A549 (cell line): ENCODE results near the gene TMEM163. TPM values are rescaled to one million over a fixed set of nuclear protein-coding genes. Genes with fewer than 3 reads are reported as not detected.

Experiments
- ATAC-seq, 2 experiments: fragments of 200-7000 bp in 1 of 2; fragments of >200 bp in 1 of 2; cut with Nextera tagmentation in 1 of 2; cut with Tn5 transposase in 1 of 2; 3 replicates each; pipeline versions ENCODE4 v1.8.0 to v1.9.1; 2018 to 2020; ENCODE audit warnings: mild to moderate bottlenecking in 1 of 2, moderate library complexity in 1 of 2
- CTCF ChIA-PET: fragments of 300-600 bp; sonication (Branson Sonifier 250); formaldehyde crosslinking; extraction: SDS; loops from one replicate; lab custom pipeline; 2021; ENCODE audit warnings: antibody characterized with exemption, inconsistent platforms; lab: Yijun Ruan, JAX
- POLR2A ChIA-PET: fragments of 350-600 bp; formaldehyde crosslinking; extraction: SDS; loops from one replicate; lab custom pipeline; 2021; ENCODE audit warnings: antibody characterized with exemption, inconsistent platforms; lab: Yijun Ruan, JAX
- DNase-seq, 2 experiments: peaks; one replicate each; pipeline versions ENCODE4 v3.0.0 to v3.0.0-alpha.2; 2011 to 2016; ENCODE audit warnings: low read depth in 1 of 2, low spot score in 1 of 2
- FAIRE-seq: peaks from 2 replicates; lab custom pipeline; 2011; peaks lifted over from hg19 to GRCh38; lab: Jason Lieb, UNC
- H3K27ac ChIP-seq, 2 experiments: fragments of >200 bp; sonication (Bioruptor Twin); formaldehyde crosslinking; 3 replicates each; pipeline ENCODE4 v1.5.1; 2016 to 2017
- H3K4me1 ChIP-seq: fragments of >200 bp; sonication (Bioruptor Twin); formaldehyde crosslinking; 3 replicates; pipeline ENCODE4 v1.6.1; 2016
- H3K4me2 ChIP-seq: fragments of >200 bp; sonication (Bioruptor Twin); formaldehyde crosslinking; 3 replicates; pipeline ENCODE4 v1.6.1; 2016
- H3K4me3 ChIP-seq: fragments of >200 bp; sonication (Bioruptor Twin); formaldehyde crosslinking; 3 replicates; pipeline ENCODE4 v1.5.1; 2016
- H3K9me3 ChIP-seq: fragments of >200 bp; sonication (Bioruptor Twin); formaldehyde crosslinking; 3 replicates; pipeline ENCODE4 v1.6.1; 2016
- CBX2 ChIP-seq: fragments of 200-600 bp; sonication (generic); IDR thresholded peaks from 2 replicates; pipeline ENCODE4 v1.6.1; 2016; ENCODE audit warnings: low read depth, mild to moderate bottlenecking, borderline replicate concordance
- CEBPB ChIP-seq, 2 experiments: fragments of >200 bp in 1 of 2; sonication (Bioruptor Twin) in 1 of 2; formaldehyde crosslinking in 1 of 2; IDR thresholded peaks; 2 replicates each; pipeline ENCODE4 v1.6.1; 2012 to 2016
- EHF ChIP-seq: fragments of 250-450 bp; sonication (Bioruptor Pico); IDR thresholded peaks from 2 replicates; pipeline ENCODE4 v1.5.0; 2020; ENCODE audit warnings: mild to moderate bottlenecking
- EP300 ChIP-seq, 2 experiments: fragments of >200 bp; sonication (Bioruptor Twin); formaldehyde crosslinking; IDR thresholded peaks; 2 replicates in 1 of 2; 3 replicates in 1 of 2; pipeline ENCODE4 v1.6.1; 2016 to 2017
- FOSL2 ChIP-seq, 2 experiments: fragments of 450-650 bp in 1 of 2; fragments of >200 bp in 1 of 2; sonication (Bioruptor Twin) in 1 of 2; formaldehyde crosslinking; IDR thresholded peaks; 2 replicates each; pipeline versions ENCODE4 v1.5.0 to v1.6.1; 2016 to 2020; ENCODE audit warnings: mild to moderate bottlenecking in 1 of 2, moderate library complexity in 1 of 2
- GATA3 ChIP-seq: IDR thresholded peaks from 2 replicates; pipeline ENCODE4 v1.6.1; 2012; ENCODE audit warnings: borderline replicate concordance
- HEYL ChIP-seq: fragments of 250-450 bp; sonication (Bioruptor Pico); IDR thresholded peaks from 2 replicates; pipeline ENCODE4 v1.8.0; 2021; ENCODE audit warnings: mild to moderate bottlenecking, moderate library complexity
- HOXB5 ChIP-seq: fragments of 250-450 bp; sonication (Bioruptor Pico); IDR thresholded peaks from 2 replicates; pipeline ENCODE4 v1.5.0; 2020; ENCODE audit warnings: mild to moderate bottlenecking, moderate library complexity
- JUN ChIP-seq, 2 experiments: fragments of >200 bp; sonication (Bioruptor Twin); formaldehyde crosslinking; IDR thresholded peaks; 2 replicates in 1 of 2; 3 replicates in 1 of 2; pipeline ENCODE4 v1.6.1; 2016 to 2017
- MAFK ChIP-seq: fragments of 450-650 bp; IDR thresholded peaks from 2 replicates; pipeline ENCODE4 v1.6.1; 2014; ENCODE audit not compliant: partially characterized antibody
- PHF8 ChIP-seq: fragments of 200-600 bp; sonication (generic); IDR thresholded peaks from 2 replicates; pipeline ENCODE4 v1.6.1; 2016; ENCODE audit warnings: low read depth, mild to moderate bottlenecking, antibody characterized with exemption, moderate library complexity, borderline replicate concordance
- POLR2A ChIP-seq: IDR thresholded peaks from 2 replicates; pipeline ENCODE4 v1.6.1; 2012; ENCODE audit warnings: mild to moderate bottlenecking, low read length
- RARB ChIP-seq: fragments of 250-450 bp; sonication (Bioruptor Pico); IDR thresholded peaks from 2 replicates; pipeline ENCODE4 v1.8.0; 2021; ENCODE audit warnings: mild to moderate bottlenecking, moderate library complexity
- RNF2 ChIP-seq: fragments of 200-600 bp; sonication (generic); IDR thresholded peaks from 2 replicates; pipeline ENCODE4 v1.6.1; 2016; ENCODE audit warnings: low read depth, mild to moderate bottlenecking, antibody characterized with exemption, moderate library complexity, borderline replicate concordance
- SMC3 ChIP-seq: fragments of >200 bp; sonication (Bioruptor Twin); formaldehyde crosslinking; IDR thresholded peaks from 3 replicates; pipeline ENCODE4 v1.6.1; 2018; ENCODE audit warnings: inconsistent platforms
- SREBF2 ChIP-seq: fragments of 450-650 bp; IDR thresholded peaks from 2 replicates; pipeline ENCODE4 v1.6.1; 2014; ENCODE audit warnings: mild to moderate bottlenecking, moderate library complexity
- TP53 ChIP-seq: fragments of 250-450 bp; sonication (Bioruptor Pico); IDR thresholded peaks from 2 replicates; pipeline ENCODE4 v1.5.0; 2021; ENCODE audit warnings: mild to moderate bottlenecking, moderate library complexity
- ZC3H11A ChIP-seq: fragments of 450-650 bp; IDR thresholded peaks from 2 replicates; pipeline ENCODE4 v1.6.1; 2014; ENCODE audit warnings: antibody characterized with exemption, mild to moderate bottlenecking
- ZSCAN20 ChIP-seq: fragments of 250-450 bp; sonication (Bioruptor Pico); IDR thresholded peaks from 2 replicates; pipeline ENCODE4 v1.8.0; 2022; ENCODE audit warnings: mild to moderate bottlenecking, moderate library complexity
- WGBS: methylation state at CpG from one replicate; pipeline ENCODE4 v1.1.6; 2017; ENCODE audit errors: missing lambda C conversion rate; 5-methylcytosine and 5-hydroxymethylcytosine counted together
- polyA plus RNA-seq, 4 experiments: library from polyadenylated mRNA; depleted of rRNA in 3 of 4; stranded (reverse); fragments of >200 nt; fragmentation: RNase III in 1 of 4; extraction: RNeasy Plus Mini Kit Qiagen cat#74134 plus additional on column Dnase treatment in 1 of 4; gene quantifications; 2 replicates in 3 of 4; 3 replicates in 1 of 4; pipeline ENCODE4 v1.2.3, GENCODE V29; 2011 to 2017
- TF ChIP-seq, protein P1 (sequence below): fragments of 150-350 bp; IDR thresholded peaks from 2 replicates; pipeline ENCODE4 v1.6.1; 2014; ENCODE audit warnings: low read depth, mild to moderate bottlenecking, low read length
- TF ChIP-seq, protein P2 (sequence below): IDR thresholded peaks from 2 replicates; pipeline ENCODE4 v1.6.1; 2012; ENCODE audit warnings: low read depth, borderline replicate concordance

Gene TMEM163
- polyA plus RNA-seq, 2 of the 4 experiments (the other 2 are of a cell fraction), result not detected

DNA sequence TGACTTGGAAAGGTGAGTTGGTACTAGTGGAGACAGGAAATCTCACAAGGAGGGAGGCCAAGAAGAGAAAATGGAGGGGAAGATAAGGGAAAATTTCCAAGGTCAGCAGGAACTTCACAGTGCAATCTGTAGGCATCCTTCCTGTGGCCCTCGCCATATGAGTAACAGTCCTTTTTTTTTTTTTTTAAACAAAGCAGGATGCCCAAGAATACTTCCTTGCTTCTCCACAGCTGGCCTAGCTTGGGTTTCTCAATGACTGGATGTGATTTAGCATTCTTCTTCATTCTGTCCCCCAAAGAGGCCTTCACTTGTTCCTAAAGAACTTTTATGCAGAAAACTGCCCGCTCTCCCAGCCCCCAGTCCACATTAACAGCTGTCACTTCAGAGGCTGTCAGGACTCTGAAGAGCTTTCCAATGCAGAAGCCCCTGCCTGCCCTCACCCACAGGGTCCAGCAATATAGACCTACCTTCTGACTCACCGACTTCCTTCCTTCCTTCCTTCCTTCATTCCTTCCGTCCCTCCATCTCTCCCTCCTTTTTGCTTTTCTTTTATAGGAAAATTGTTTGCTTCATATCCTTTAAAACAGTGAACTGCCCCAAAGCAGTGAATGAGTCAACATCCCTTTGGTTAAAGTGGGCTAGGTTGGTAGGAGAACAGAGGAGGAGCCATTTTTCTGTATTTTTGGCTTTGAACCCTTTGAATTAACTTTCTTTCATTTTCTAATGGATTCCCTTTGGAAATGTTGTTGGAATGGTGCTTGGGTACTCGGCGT lies 292.9 kb downstream of the TMEM163 start (continued):
- TF ChIP-seq, protein P1, sequence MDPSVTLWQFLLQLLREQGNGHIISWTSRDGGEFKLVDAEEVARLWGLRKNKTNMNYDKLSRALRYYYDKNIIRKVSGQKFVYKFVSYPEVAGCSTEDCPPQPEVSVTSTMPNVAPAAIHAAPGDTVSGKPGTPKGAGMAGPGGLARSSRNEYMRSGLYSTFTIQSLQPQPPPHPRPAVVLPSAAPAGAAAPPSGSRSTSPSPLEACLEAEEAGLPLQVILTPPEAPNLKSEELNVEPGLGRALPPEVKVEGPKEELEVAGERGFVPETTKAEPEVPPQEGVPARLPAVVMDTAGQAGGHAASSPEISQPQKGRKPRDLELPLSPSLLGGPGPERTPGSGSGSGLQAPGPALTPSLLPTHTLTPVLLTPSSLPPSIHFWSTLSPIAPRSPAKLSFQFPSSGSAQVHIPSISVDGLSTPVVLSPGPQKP, result no peak

DNA sequence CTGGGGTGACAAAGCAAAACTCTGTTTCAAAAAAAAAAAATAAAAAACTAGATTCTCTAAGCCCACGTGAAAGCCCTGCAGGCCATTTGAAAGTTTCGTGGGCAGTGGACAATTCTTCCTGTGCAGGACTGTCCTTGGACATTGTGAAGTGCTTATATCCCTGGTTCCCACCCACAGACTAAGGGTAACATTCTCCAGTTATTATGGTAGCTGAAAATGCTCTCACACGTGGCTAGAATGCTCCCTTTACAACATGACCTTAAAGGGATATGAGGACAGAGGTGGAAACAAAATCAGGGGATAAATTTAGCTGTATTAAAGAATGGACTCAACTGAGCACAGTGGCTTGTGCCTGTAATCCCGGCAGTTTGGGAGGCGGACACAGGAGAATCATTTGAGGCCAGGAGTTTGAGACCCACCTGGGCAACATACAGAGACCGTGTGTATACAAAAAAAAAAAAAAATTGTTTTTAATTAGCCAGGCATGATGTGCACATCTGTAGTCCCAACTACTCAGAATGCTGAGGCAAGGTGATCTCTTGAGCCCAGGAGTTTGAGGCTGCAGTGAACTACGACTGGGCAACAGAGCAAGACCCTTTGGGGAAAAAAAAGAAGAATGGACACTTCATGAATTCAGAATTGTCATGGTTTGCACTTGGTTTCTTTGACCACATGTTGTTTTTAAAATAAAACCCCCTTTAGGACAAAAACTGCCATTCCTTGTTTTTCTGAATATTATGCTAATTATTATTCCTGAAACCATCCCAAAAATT lies 297.1 kb downstream of the TMEM163 start:
- FAIRE-seq (no peak), DNase-seq (no peak), ATAC-seq (no peak)
- Histone ChIP-seq H3K27ac (no peak overlapping the region), H3K4me1 (no peaks in the 10 kb centered on the region), H3K4me2 (no peak overlapping the region), H3K9me3 (no peaks in the 10 kb centered on the region), H3K4me3 (no peak overlapping the region)
- ChIA-PET POLR2A (no interaction called here), CTCF (interaction anchor here (1.3 to 1.8 kb wide), 3 partner anchors 9 to 30 kb away, joined by 3 to 7 read pairs (median 4); no protein-coding TSS in a partner anchor)
- TF ChIP-seq HEYL, result no peak
- no peak for TF ChIP-seq POLR2A
- TF ChIP-seq PHF8, result no peak
- no peak for TF ChIP-seq FOSL2 (IDR thresholded peaks at IDR 0.05)
- TF ChIP-seq FOSL2 (CRISPR knock-in tag; IDR thresholded peaks at IDR 0.05), result no peak
- TF ChIP-seq JUN (IDR thresholded peaks at IDR 0.05), result no peak
- TF ChIP-seq RARB, result no peak
- 82% methylated on average over 7 of the region's 7 CpGs for whole genome bisulfite sequencing

DNA sequence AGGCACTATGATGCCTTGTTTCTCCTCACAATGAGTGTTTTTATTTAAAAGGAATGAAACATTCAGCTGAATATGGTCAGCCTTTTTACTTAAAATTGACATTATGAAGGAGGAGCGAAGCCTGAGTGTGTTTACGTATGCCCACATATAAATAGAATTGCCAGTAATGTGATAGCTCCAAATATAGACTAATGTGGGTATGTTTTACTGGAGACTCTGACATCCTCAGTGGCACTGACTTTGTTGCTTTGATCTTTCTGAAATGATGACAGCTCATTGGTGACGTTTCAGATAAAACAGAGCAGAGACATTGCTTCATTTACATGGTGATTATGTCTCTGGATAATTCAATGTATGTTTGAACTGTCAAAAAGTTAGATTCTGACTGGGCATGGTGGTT lies 297.9 kb downstream of the TMEM163 start:
- Histone ChIP-seq H3K4me3 (no peak overlapping the region), H3K4me1 (no peaks in the 10 kb centered on the region), H3K27ac (no peak overlapping the region), H3K4me2 (no peak overlapping the region), H3K9me3 (no peaks in the 10 kb centered on the region)
- DNase-seq (no peak), ATAC-seq (no peak), FAIRE-seq (no peak)
- TF ChIP-seq EHF (CRISPR knock-in tag) (no peak), EP300 (IDR thresholded peaks at IDR 0.05) (no peak), GATA3 (no peak), SREBF2 (no peak), CEBPB (IDR thresholded peaks at IDR 0.05) (no peak), ZC3H11A (no peak), HOXB5 (no peak), ZSCAN20 (CRISPR knock-in tag) (no peak), MAFK (no peak)
- ChIA-PET POLR2A (no interaction called here), CTCF (interaction anchor here (1.3 to 1.8 kb wide), 3 partner anchors 8 to 30 kb away, joined by 3 to 7 read pairs (median 4); no protein-coding TSS in a partner anchor)
- WGBS, result 93% methylated on average over 3 of the region's 3 CpGs

DNA sequence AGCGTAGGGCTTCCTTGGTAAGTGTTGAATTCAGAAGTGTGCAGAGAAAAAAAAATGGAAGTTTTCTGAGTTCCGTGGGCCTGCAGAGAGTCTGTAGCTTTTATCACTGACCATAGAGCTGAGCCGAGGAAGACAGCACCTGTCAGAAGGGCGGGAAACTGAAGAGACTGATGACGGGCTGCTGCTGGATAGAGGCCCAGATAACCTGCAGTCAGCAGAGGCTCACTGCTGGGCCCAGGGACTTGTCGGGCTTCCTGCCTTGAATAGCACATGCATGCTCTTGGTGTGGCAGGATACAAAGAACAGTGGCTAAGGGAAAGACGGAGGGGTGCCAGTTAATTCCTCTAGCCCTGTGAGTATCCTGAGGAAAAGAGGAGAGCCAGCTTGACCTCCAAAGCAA lies 298.5 kb downstream of the TMEM163 start:
- H3K27ac ChIP-seq, result no peak overlapping the region
- no peak for ATAC-seq
- H3K4me3 ChIP-seq, result no peak overlapping the region
- 89% methylated on average over 7 of the region's 7 CpGs for WGBS
- DNase-seq, result no peak
- no peak for FAIRE-seq
- no peaks in the 10 kb centered on the region for H3K4me1 ChIP-seq
- CTCF ChIA-PET, result interaction anchor here (1.2 to 1.8 kb wide), 3 partner anchors 7 to 536 kb away, joined by 3 to 7 read pairs (median 4); no protein-coding TSS in a partner anchor
- TF ChIP-seq RNF2 (no peak), SMC3 (no peak), POLR2A (no peak), TP53 (CRISPR knock-in tag) (no peak), CBX2 (no peak), JUN (IDR thresholded peaks at IDR 0.05) (no peak)
- TF ChIP-seq, protein P2, sequence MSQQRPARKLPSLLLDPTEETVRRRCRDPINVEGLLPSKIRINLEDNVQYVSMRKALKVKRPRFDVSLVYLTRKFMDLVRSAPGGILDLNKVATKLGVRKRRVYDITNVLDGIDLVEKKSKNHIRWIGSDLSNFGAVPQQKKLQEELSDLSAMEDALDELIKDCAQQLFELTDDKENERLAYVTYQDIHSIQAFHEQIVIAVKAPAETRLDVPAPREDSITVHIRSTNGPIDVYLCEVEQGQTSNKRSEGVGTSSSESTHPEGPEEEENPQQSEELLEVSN, result no peak
- no peak overlapping the region for H3K4me2 ChIP-seq
- no peaks in the 10 kb centered on the region for H3K9me3 ChIP-seq
- POLR2A ChIA-PET, result no interaction called here
